ENCODE measurements around the gene GRB10.

DNA sequence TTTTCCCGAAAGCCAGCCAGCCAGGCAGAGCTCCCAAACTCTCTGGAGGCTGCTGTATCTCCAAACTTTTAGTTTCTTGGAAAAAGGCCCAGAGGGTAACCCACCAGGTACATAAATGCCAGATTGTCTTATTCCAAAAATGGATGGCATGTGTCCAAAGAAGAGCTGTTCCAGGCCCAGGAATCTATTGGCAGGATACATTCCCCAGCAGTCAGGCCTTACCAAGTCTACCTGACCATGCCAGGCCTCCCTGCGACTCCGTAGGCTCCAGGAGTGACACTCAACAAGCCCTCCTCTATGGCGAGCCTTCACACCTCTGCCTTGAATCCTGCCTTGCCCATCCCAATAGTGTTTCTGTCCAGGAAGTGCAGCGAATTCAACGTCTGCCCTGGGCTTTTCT lies 95.6 kb downstream of the GRB10 start:
- TF ChIP-seq, protein P1, sequence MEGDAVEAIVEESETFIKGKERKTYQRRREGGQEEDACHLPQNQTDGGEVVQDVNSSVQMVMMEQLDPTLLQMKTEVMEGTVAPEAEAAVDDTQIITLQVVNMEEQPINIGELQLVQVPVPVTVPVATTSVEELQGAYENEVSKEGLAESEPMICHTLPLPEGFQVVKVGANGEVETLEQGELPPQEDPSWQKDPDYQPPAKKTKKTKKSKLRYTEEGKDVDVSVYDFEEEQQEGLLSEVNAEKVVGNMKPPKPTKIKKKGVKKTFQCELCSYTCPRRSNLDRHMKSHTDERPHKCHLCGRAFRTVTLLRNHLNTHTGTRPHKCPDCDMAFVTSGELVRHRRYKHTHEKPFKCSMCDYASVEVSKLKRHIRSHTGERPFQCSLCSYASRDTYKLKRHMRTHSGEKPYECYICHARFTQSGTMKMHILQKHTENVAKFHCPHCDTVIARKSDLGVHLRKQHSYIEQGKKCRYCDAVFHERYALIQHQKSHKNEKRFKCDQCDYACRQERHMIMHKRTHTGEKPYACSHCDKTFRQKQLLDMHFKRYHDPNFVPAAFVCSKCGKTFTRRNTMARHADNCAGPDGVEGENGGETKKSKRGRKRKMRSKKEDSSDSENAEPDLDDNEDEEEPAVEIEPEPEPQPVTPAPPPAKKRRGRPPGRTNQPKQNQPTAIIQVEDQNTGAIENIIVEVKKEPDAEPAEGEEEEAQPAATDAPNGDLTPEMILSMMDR (IDR thresholded peaks at IDR 0.05 in 4 of 5, conservative IDR thresholded peaks at IDR 0.05 in 1 of 5): no peak
- no peak for TF ChIP-seq POLR2A (IDR thresholded peaks at IDR 0.05)
